Measurements from ENCODE around the gene ACY1.

The ACY1 gene

GRCh38 chr3:51942603-51943450 lies 40.5 kb upstream of the ACY1 start:
- Mint-ChIP-seq H3K9me3 (no peaks in the 10 kb centered on the region), H3K4me1 (peaks cover 25% of the 10 kb centered on the region), H3K27ac (peak overlapping the region; percentile 71 to 90 (median 86)), H3K36me3 (ENCODE audit: low read depth) (peaks cover 4% of the 10 kb centered on the region), H3K4me3 (peak overlapping the region; percentile 87 to 94 (median 93)), H3K27me3 (ENCODE audit: low read depth) (no peaks in the 10 kb centered on the region)
- no peak for TF ChIP-seq CTCF (IDR thresholded peaks at IDR 0.05; ENCODE audit: unreplicated experiment in 3 of 3)

GRCh38 chr3:51943451-51944391 lies 39.6 kb upstream of the ACY1 start:
- H3K27ac Mint-ChIP-seq, result peak overlapping the region in 1 of 3 experiments; percentile 32
- H3K4me3 Mint-ChIP-seq, result peak overlapping the region in 1 of 3 experiments; percentile 24
- peaks cover 25% of the 10 kb centered on the region for H3K4me1 Mint-ChIP-seq
- TF ChIP-seq CTCF (IDR thresholded peaks at IDR 0.05; ENCODE audit: unreplicated experiment in 3 of 3), result no peak
- no peaks in the 10 kb centered on the region for H3K9me3 Mint-ChIP-seq
- no peaks in the 10 kb centered on the region for H3K27me3 Mint-ChIP-seq (ENCODE audit: low read depth)
- peaks cover 4% of the 10 kb centered on the region for H3K36me3 Mint-ChIP-seq (ENCODE audit: low read depth)

GRCh38 chr3:51944451-51945021 lies 38.8 kb upstream of the ACY1 start:
- Mint-ChIP-seq H3K27ac (no peak overlapping the region), H3K27me3 (ENCODE audit: low read depth) (no peaks in the 10 kb centered on the region), H3K4me1 (peaks cover 19% of the 10 kb centered on the region), H3K36me3 (ENCODE audit: low read depth) (peaks cover 4% of the 10 kb centered on the region), H3K9me3 (no peaks in the 10 kb centered on the region), H3K4me3 (no peak overlapping the region)
- TF ChIP-seq CTCF (IDR thresholded peaks at IDR 0.05; ENCODE audit: unreplicated experiment in 3 of 3), result no peak

- H3K4me1 Mint-ChIP-seq, result peaks cover 19% of the 10 kb centered on the region
- H3K36me3 Mint-ChIP-seq (ENCODE audit: low read depth), result peaks cover 4% of the 10 kb centered on the region
- TF ChIP-seq CTCF (IDR thresholded peaks at IDR 0.05; ENCODE audit: unreplicated experiment in 3 of 3), result no peak
- H3K27ac Mint-ChIP-seq, result peak overlapping the region in 1 of 3 experiments; percentile 48
- no peaks in the 10 kb centered on the region for H3K27me3 Mint-ChIP-seq (ENCODE audit: low read depth)
- no peak overlapping the region for H3K4me3 Mint-ChIP-seq
- no peaks in the 10 kb centered on the region for H3K9me3 Mint-ChIP-seq
These were observed 38.1 kb upstream of the ACY1 start for GRCh38 chr3:51945031-51945840.

- Mint-ChIP-seq H3K4me1 (peaks cover 10% of the 10 kb centered on the region), H3K27ac (peak overlapping the region in 2 of 3 experiments; percentile 35 to 48), H3K27me3 (ENCODE audit: low read depth) (no peaks in the 10 kb centered on the region), H3K4me3 (no peak overlapping the region), H3K36me3 (ENCODE audit: low read depth) (no peaks in the 10 kb centered on the region), H3K9me3 (no peaks in the 10 kb centered on the region)
- TF ChIP-seq CTCF (IDR thresholded peaks at IDR 0.05; ENCODE audit: unreplicated experiment in 3 of 3), result no peak
These were observed 37.2 kb upstream of the ACY1 start for GRCh38 chr3:51945926-51946705.

Data from nephron (organoid).